OCI-LY7 (cell line): ENCODE measurements around the gene SERPINF2.

ENCODE experiments used
- EZH2phosphoT487 ChIP-seq: fragments of 200-600 bp; sonication (generic); IDR thresholded peaks from 2 replicates; pipeline ENCODE4 v1.6.1; 2018; ENCODE audit warnings: low read depth, borderline replicate concordance, mild to moderate bottlenecking, mixed run types, antibody characterized with exemption, low read length, moderate library complexity, mixed read lengths
- TF ChIP-seq, protein P1 (sequence below): fragments of 200-600 bp; sonication (generic); conservative IDR thresholded peaks from 2 replicates; pipeline ENCODE4 v1.5.1; 2014; ENCODE audit warnings: mild to moderate bottlenecking, antibody characterized with exemption, low read length, moderate library complexity, mixed read lengths

DNA sequence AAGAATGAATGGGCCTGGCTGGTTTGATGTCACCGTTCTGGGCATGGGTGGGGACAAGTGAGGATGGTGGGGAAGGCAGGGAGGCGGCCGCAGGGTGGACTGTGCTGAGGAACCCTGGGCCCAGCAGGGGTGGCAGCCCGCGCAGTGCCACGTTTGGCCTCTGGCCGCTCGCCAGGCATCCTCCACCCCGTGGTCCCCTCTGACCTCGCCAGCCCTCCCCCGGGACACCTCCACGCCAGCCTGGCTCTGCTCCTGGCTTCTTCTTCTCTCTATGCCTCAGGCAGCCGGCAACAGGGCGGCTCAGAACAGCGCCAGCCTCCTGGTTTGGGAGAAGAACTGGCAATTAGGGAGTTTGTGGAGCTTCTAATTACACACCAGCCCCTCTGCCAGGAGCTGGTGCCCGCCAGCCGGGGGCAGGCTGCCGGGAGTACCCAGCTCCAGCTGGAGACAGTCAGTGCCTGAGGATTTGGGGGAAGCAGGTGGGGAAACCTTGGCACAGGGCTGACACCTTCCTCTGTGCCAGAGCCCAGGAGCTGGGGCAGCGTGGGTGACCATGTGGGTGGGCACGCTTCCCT lies 12.7 kb downstream of the SERPINF2 start:
- TF ChIP-seq, protein P1, sequence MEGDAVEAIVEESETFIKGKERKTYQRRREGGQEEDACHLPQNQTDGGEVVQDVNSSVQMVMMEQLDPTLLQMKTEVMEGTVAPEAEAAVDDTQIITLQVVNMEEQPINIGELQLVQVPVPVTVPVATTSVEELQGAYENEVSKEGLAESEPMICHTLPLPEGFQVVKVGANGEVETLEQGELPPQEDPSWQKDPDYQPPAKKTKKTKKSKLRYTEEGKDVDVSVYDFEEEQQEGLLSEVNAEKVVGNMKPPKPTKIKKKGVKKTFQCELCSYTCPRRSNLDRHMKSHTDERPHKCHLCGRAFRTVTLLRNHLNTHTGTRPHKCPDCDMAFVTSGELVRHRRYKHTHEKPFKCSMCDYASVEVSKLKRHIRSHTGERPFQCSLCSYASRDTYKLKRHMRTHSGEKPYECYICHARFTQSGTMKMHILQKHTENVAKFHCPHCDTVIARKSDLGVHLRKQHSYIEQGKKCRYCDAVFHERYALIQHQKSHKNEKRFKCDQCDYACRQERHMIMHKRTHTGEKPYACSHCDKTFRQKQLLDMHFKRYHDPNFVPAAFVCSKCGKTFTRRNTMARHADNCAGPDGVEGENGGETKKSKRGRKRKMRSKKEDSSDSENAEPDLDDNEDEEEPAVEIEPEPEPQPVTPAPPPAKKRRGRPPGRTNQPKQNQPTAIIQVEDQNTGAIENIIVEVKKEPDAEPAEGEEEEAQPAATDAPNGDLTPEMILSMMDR, result no peak
- no peak for TF ChIP-seq EZH2phosphoT487
